Measurements from ENCODE around the gene VAV2. TPM values are rescaled to one million over a fixed set of nuclear protein-coding genes. Genes with fewer than 3 reads are reported as not detected.
A peak's percentile ranks its signal among the peaks of the same experiment; 100 is the strongest.

The VAV2 gene
- total RNA-seq, 1 donor from 2014 or later: 9.1 TPM

- ATAC-seq: peak; percentile 41
Observed at GRCh38 chr9:133889584-133890301, 102.4 kb downstream of the VAV2 start.

GRCh38 chr9:133888809-133889491 lies 103.2 kb downstream of the VAV2 start:
- ATAC-seq: no peak

- no peak for ATAC-seq
Observed at GRCh38 chr9:133888048-133888808, 103.9 kb downstream of the VAV2 start.

GRCh38 chr9:133887540-133888047 lies 104.5 kb downstream of the VAV2 start:
- ATAC-seq: no peak

- ATAC-seq: no peak
Observed at GRCh38 chr9:133886563-133887501, 105.3 kb downstream of the VAV2 start.

GRCh38 chr9:133884907-133885744 lies 107.0 kb downstream of the VAV2 start:
- ATAC-seq: no peak

- ATAC-seq: peak; percentile 12
Observed at GRCh38 chr9:133882849-133883755, 109.0 kb downstream of the VAV2 start.

GRCh38 chr9:133881671-133882381 lies 110.3 kb downstream of the VAV2 start:
- ATAC-seq: peak; percentile 67

GRCh38 chr9:133880851-133881661 lies 111.1 kb downstream of the VAV2 start:
- ATAC-seq: peak; percentile 18

- ATAC-seq: no peak
Observed at GRCh38 chr9:133880136-133880535, 112.0 kb downstream of the VAV2 start.

- no peak for ATAC-seq
Observed at GRCh38 chr9:133879615-133880014, 112.5 kb downstream of the VAV2 start.

GRCh38 chr9:133878402-133878801 lies 113.7 kb downstream of the VAV2 start:
- ATAC-seq: no peak

- no peak for ATAC-seq
Observed at GRCh38 chr9:133877967-133878366, 114.2 kb downstream of the VAV2 start.

- no peak for ATAC-seq
Observed at GRCh38 chr9:133877327-133877726, 114.8 kb downstream of the VAV2 start.

- ATAC-seq: no peak
Observed at GRCh38 chr9:133876836-133877235, 115.3 kb downstream of the VAV2 start.

GRCh38 chr9:133876144-133876543 lies 116.0 kb downstream of the VAV2 start:
- ATAC-seq: peak; percentile 42

- no peak for ATAC-seq
Observed at GRCh38 chr9:133875131-133875530, 117.0 kb downstream of the VAV2 start.

GRCh38 chr9:133874659-133875058 lies 117.5 kb downstream of the VAV2 start:
- ATAC-seq: no peak

Data from esophagus mucosa (tissue), 1 donor.